ENCODE data around the gene RANGAP1.

The RANGAP1 gene

DNA sequence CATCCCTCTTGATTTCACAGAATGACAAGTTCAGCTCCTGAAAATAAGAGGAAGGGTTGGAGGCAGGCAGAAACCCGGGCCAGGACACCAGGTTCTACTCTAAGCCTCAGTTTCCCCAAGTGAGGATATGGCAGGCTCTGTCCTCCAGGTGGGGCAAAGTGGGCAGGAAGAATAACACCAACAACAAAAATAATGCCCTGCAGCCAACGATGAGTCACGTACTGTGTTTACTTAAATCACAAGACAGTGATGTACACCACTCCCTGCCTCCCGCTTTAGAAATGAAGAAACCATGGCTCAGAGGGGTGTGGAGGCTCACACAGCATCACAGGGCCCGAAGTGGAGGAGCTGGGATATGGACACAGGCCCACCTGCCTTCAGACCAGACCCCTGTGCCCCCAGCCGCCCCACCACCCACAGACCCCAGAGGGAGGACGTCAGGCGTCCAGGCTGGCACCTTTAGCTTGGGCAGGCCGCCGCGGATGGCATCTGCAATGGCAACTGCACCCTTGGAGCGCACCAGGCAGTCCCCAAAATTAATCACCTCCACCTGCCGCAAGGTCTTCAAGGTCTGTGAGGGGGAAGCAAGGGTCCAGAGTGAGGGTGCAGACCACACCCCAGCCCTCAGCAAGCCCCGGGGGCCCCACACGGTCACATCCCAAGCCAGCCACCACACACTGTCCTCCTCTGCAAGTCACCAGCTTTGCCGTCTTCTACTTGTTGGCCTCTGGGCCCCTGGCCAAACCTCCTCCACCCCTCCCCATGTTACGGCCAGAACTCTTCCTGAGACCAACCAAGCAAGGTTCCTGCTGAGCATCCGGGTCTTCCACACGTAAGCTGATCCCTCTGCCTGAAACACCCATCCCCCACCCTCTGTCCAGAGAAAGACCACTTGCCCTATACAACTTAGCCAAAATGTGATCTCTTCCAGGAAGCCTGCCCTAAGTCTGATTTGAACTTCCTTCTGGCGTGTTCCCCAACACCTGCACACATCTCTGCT lies 29.4 kb downstream of the RANGAP1 start:
- DNase-seq: no peak

DNA sequence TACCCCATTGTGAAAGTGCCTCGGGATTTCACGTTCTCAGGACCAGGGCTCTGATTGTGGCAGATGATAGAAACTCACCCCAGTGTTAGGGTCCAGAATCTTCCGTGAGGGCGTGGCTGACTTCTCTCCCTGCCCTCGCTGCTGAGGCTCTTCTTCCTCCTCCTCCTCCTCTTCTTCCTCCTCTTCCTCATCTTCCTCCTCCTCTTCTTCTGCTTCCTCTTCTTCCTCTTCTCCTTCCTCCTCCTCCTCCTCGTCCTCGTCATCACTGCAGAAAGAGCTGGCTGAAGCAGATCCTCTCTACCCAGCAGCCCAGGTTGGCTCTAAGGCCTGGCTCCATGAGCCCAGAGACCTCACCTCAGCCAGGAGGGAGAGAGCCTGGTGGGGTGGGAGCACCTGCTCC lies 31.8 kb downstream of the RANGAP1 start:
- no peak for DNase-seq

- no peak for DNase-seq
These were observed 33.6 kb downstream of the RANGAP1 start for GRCh38 chr22:41252365-41252764.

- DNase-seq: no peak
These were observed 35.9 kb downstream of the RANGAP1 start for GRCh38 chr22:41250127-41250526.

DNA sequence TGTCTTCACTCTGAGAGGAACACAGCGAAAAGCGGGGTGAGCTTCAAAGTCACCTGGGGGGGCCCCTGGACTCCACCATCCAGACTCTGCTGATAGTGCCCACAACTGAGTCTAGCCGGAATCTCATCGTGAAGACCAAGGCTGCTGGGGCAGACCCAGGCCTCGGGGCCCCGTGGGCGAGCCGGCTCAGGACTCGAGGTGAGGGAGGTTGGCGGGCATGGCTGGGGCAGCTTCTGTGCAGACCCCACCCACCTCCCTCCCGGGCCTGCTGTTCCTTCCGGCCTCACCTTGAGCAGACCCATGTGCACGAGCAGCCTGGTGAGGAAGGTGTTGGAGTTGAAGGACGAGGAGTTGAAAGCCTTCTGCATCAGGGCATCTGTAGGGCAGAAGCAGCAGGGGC lies 36.5 kb downstream of the RANGAP1 start:
- no peak for DNase-seq

DNA sequence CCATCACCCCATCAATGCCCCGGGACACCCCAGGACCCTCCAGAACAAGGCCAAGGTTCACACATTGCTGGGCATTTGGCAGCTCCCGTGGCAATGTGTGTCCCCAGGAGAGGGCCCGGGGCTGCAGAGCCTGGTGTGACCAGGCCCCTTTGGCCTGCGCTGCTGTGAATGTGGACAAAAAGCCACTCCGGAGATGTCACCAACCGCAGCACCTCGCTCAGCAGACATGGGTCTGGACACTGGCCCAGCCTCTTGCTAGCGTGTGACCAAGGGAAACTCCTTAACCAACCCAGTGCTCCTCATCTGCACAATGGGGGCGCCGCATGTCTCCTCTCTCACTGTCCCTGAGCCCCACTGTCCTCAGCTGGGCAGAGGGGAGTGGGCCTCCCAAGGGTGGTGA lies 37.2 kb downstream of the RANGAP1 start:
- DNase-seq: no peak

- DNase-seq: no peak
These were observed 37.7 kb downstream of the RANGAP1 start for GRCh38 chr22:41248314-41248713.

- no peak for DNase-seq
These were observed 38.3 kb downstream of the RANGAP1 start for GRCh38 chr22:41247703-41248102.

DNA sequence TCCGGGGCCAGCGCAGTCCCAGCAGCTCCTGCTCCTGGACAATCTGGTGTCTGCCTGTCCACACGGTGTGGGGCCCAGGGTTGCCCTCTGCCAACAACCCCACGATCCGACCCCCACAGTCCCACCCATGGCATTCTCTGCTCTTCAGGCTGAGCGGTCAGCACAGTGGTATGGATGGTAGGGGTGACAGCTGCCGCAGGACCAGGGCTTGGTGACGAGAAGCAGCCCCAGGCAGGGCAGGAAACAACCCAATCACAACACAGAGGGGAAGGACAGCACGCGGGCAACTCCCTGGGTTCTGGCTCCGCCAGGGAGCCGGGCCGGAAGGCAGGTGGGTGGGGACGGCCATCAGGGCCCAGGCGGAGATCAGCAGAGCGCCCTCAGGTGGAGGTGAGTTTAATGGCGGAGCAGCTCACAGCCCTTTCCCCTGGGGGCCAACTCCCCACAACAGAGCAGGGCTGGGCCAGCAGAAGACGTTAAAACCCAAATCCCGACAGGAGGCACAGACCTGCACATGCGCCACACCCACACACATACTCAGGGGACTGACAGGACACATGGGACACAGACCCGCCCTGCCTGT lies 40.0 kb downstream of the RANGAP1 start:
- no peak for DNase-seq

- DNase-seq: no peak
These were observed 42.6 kb downstream of the RANGAP1 start for GRCh38 chr22:41243361-41243760.

- no peak for DNase-seq
These were observed 43.4 kb downstream of the RANGAP1 start for GRCh38 chr22:41242396-41243117.

- no peak for DNase-seq
These were observed 44.8 kb downstream of the RANGAP1 start for GRCh38 chr22:41241133-41241676.

DNA sequence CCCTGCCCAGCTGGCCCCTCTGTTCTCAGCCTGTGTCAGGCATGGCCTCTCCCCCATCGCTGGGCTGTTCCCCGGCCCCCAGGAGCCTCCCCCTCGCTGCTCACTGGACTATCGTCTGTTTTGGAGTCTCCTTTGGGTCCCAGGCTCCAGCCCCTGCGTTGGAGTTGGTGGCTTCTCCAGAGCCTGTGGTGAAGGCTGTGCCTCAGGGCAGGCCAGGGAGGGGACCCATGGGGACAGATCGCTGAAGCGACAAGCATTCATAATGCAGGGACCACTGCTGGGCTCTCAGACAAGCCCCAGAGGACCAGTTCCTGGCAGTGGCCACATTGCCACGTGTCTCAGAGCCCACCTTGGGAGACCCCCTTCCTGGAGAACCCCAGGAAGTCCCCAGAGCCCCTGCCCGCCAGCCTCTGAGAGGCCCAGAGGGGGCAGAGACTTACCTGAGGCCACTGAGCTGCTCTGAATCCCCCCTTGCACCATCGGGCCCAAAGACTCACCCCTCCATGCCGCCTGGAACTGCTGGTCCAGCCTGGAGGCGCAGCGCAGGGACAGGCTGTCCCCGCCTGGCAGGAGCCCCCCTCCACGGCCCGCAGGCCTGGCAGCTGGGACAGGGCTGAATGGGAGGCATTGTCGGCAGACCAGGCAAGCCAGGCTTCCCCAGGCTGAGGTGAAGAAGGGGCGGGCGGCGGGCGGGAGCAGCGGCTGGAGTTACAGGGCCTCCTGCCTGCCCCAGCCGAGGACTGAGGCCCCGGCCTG lies 45.4 kb downstream of the RANGAP1 start, which contains the start of gene CHADL:
TSS of gene CHADL (minus strand) at position 555 of the 756 bp plus-strand sequence. CDS start at position 505, 50 bp downstream.
- DNase-seq: no peak

DNA sequence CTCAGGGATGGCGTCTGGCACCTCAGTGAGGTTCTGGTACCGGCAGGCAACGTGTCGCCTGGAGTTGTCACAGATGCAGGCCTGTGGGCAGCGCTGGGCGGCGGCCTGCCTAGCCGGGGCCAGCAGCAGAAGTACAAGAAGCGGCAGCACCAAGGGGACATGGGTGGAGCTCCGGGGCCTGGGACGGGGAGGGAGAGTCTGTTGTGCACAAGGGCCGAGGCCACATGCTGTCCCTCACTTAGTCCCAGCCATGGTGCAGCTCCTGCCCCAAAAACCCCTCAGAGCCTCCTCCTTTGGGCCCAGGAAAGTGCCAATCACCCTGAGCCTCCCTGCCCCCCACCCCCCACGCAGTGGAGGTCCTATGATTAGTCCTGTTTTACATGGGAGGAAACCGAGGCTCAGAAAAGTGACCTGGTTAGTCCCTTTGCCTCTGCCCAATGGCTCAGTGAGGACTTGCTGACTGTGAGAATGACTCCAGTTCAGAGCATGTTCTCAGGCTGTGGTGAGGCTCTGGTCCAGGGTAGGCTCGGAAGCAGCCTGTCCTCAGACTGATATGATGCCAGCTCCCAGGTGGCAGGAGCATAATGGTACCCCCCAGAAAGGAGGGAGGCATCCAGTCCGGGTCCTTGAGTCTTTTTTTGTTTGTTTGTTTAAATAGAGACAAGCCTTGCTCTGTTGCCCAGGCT lies 46.4 kb downstream of the RANGAP1 start:
- no peak for DNase-seq

GRCh38 chr22:41238570-41239442 lies 47.2 kb downstream of the RANGAP1 start:
- DNase-seq: no peak

DNA sequence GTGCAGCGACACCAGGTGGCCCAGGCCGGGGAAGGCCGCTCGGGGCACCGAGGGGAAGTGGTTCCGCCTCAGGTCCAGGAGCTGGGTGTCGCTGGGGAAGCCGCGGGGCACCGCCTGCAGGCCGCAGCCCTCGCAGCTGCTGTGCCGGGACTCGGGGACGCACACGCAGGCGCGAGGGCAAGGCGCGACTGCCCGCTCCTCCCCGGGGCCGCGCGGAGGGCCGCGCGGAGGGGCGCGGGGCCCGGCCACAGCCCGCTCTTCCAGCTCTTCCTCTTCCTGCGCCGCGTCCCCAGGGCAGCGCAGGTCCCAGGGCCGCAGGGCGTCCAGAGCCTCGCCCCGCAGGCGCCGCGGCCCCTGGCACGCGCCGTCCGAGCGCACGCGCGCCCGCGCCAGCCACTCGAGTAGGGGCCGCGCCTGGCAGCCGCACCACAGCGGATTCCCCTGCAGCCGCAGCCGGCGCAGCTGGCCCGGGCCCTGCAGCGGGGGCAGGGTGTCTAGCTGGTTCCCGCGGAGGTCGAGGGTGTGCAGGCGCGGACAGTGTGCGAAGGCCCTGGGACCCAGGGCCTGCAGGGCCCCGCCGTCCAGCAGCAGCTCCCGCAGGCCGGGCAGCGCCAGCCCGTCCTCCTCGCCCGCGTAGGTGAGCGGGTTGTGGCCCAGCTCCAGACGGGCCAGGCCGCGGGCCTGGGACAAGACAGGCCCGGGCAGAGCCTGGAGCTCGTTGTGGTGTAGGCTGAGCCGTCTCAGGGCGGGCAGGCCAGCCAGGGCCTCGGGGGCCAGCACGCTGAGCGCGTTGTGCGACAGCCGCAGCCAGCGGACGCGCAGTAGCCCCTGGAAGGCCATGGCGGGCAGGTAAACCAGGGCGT lies 48.0 kb downstream of the RANGAP1 start:
- peak; percentile 29 for DNase-seq

DNA sequence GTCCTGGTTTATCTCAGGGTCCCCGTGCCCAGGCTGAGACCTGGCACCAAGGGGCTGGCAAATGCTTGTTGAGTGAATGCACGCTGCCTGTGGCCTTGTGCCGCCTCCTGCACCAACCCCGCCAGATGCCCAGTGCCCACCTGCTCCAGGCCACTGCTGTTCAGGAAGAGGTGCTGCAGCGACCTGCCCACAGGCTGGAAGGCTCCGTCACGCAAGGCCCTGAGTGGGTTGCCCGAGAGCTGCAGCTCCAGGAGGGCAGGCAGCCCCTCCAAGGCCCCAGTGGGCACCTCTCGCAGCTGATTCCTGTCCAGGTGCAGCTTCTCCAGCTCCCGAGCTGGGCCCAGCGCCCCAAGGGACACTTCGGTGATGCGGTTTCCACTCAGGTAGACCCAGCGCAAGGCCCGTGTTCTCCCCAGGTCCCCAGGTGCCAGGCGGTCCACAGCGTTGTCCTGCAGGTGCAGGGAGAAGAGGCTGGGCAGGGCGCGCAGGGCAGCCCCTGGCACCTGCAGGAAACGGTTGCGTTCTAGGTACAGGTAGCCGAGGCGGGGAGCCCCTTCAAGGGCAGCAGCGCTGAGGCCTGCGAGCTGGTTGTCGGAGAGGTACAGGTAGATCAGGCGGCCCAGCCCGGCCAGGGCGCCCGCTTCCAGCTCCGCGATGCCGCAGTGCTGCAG lies 48.8 kb downstream of the RANGAP1 start:
- peak; percentile 34 for DNase-seq

DNA sequence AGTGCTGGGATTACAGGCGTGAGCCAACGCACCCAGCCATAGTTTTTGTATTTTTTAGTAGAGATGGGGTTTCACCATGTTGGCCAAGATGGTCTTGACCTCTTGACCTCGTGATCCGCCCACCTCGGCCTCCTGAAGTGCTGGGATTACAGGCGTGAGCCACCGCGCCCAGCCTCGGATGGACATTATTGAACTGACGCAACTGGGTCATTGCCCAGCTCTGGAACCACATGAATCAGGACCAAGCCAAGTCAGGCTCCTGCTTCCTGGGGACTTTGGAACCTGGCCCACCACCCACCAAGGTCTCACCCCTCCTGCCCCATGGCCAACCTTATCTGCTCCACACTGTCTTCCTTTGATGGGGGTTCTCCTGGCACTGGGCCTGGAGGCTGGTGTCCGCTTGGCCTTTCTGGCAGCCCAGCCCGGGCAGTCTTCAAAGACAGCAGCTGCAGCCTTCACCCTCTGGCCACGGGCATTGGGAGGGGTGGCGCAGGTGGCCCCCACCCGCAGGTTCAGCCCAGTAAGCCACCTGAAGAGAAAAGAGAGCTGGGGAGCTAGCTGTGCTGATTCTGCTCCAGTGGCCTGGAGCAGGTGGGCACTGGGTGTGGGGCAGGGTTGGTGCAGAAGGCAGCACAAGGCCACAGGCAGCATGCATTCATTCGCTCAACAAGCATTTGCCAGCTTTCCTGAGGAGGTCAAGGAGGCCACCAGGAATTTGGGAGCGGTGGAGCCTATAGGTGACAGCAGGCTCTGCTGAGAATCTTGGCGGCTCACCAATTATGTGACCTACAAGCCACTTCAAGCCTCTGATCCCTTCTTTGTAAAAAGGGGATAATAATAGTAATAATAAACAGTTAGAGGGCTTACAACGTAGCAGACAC lies 50.9 kb downstream of the RANGAP1 start:
- no peak for DNase-seq

All from DMS79 treated with DMSO at 0.1 percent for 48 hours (cell line).